ENCODE data around the gene FKBP2.

Gene FKBP2

GRCh38 chr11:64229090-64229743 lies 11.7 kb upstream of the FKBP2 start:
- peak overlapping the region in 1 of 2 donors; percentile 82 for H3K4me3 ChIP-seq
- peak overlapping the region; percentile 88 to 92 for H3K27ac ChIP-seq
- intact Hi-C loops (cut with DNase I; ENCODE audit: low total_unique reads), result loop anchor here (5.0 kb wide), 1 partner anchor 42 kb away; the partner anchor contains the start of gene STIP1
- H3K4me1 ChIP-seq, result peaks cover 0 to 68% (median 58%) of the 10 kb centered on the region in 4 donors
- DNase-seq, result no peak
- no peaks in the 10 kb centered on the region for H3K36me3 ChIP-seq
- H3K9me3 ChIP-seq, result no peaks in the 10 kb centered on the region
- H3K27me3 ChIP-seq, result no peaks in the 10 kb centered on the region
- TF ChIP-seq CTCF (IDR thresholded peaks at IDR 0.05), result no peak

- Histone ChIP-seq H3K27ac (peak overlapping the region; percentile 88 to 92), H3K9me3 (no peaks in the 10 kb centered on the region), H3K4me3 (peak overlapping the region; percentile 58 to 82), H3K36me3 (no peaks in the 10 kb centered on the region), H3K27me3 (no peaks in the 10 kb centered on the region), H3K4me1 (peaks cover 0 to 68% (median 55%) of the 10 kb centered on the region in 4 donors)
- no peak for DNase-seq
- TF ChIP-seq CTCF (IDR thresholded peaks at IDR 0.05), result no peak
- intact Hi-C loops (cut with DNase I; ENCODE audit: low total_unique reads), result loop anchor here (5.0 kb wide), 1 partner anchor 42 kb away; the partner anchor contains the start of gene STIP1
Observed at GRCh38 chr11:64229744-64230170, 11.1 kb upstream of the FKBP2 start.

- intact Hi-C loops (cut with DNase I; ENCODE audit: low total_unique reads), result no loop called here
- peaks cover 1 to 69% (median 55%) of the 10 kb centered on the region in 4 donors for H3K4me1 ChIP-seq
- H3K4me3 ChIP-seq, result peak within 1 kb of the TSS; percentile 58 to 82
- peak within 1 kb of the TSS; percentile 88 to 92 for H3K27ac ChIP-seq
- no peak for TF ChIP-seq CTCF (IDR thresholded peaks at IDR 0.05)
- H3K36me3 ChIP-seq, result no peaks in the 10 kb centered on the region
- no peaks in the 10 kb centered on the region for H3K27me3 ChIP-seq
- peak; percentile 94 to 96 for DNase-seq
- H3K9me3 ChIP-seq, result no peaks in the 10 kb centered on the region
Observed at GRCh38 chr11:64230171-64230984, 10.5 kb upstream of the FKBP2 start, which contains the start of gene DNAJC4. Gene DNAJC4, plus strand, starts transcription at chr11:64230548. Its CDS starts 307 bp downstream, at chr11:64230855.

- H3K9me3 ChIP-seq, result no peaks in the 10 kb centered on the region
- H3K36me3 ChIP-seq, result peaks cover 0 to 3% (median 0%) of the 10 kb centered on the region in 3 donors
- no peaks in the 10 kb centered on the region for H3K27me3 ChIP-seq
- intact Hi-C loops (cut with DNase I; ENCODE audit: low total_unique reads), result no loop called here
- no peak for DNase-seq
- H3K4me1 ChIP-seq, result peaks cover 7 to 72% (median 58%) of the 10 kb centered on the region in 4 donors
- no peak for TF ChIP-seq CTCF (IDR thresholded peaks at IDR 0.05)
- peak overlapping the region; percentile 88 to 92 for H3K27ac ChIP-seq
- H3K4me3 ChIP-seq, result peak overlapping the region; percentile 58 to 82
Observed at GRCh38 chr11:64230985-64231365, 9.9 kb upstream of the FKBP2 start.

GRCh38 chr11:64231546-64231945 lies 9.3 kb upstream of the FKBP2 start:
- peak overlapping the region in 1 of 2 donors; percentile 88 for H3K27ac ChIP-seq
- H3K4me3 ChIP-seq, result no peak overlapping the region
- H3K9me3 ChIP-seq, result no peaks in the 10 kb centered on the region
- H3K4me1 ChIP-seq, result peaks cover 7 to 72% (median 59%) of the 10 kb centered on the region in 4 donors
- no peaks in the 10 kb centered on the region for H3K27me3 ChIP-seq
- peaks cover 0 to 5% (median under 1%) of the 10 kb centered on the region in 3 donors for H3K36me3 ChIP-seq
- intact Hi-C loops (cut with DNase I; ENCODE audit: low total_unique reads), result no loop called here
- no peak for TF ChIP-seq CTCF (IDR thresholded peaks at IDR 0.05)
- DNase-seq, result no peak

All from tibial artery (tissue), 4 donors.